WI38 (cell line): ENCODE measurements around the gene ASB2.

Experiments used
- H3K4me3 ChIP-seq: 2 replicates; pipeline ENCODE4 v1.5.1; 2011; ENCODE audit warnings: low read depth, mild to moderate bottlenecking, control low read depth, low read length
- TF ChIP-seq, protein P1 (sequence below): IDR thresholded peaks from 2 replicates; pipeline ENCODE4 v1.5.1; 2012; ENCODE audit warnings: low read depth, mild to moderate bottlenecking, control low read depth, low read length

The ASB2 gene

DNA sequence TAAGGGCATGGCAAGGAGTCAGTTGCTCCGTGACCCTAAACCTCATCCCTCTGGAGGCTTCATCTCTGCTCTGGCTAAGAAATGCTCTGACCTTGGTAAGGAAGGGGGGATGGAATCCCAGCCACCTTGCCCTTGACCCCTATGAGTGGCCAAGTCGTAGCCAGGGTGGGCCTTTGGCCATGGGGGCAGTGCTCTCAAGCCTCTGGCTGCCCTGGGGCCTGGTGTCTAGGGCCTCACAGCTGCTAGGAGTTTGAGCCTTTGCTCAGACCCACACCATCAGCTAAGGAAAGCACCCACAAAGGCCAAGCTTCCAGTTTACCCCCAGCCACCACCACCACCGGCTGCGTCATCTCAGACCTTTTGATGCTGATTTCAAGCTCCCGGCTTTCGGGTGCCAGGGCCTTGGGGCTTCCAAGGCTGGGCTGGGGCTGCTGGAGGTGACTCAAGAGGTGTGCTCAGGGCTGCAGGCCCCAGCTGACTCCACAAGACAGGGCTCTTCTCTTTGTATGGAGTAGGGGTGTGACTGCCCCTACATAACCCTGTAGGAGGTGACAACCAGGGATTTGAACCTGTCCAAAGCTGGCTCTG lies 3.7 kb downstream of the ASB2 start:
- H3K4me3 ChIP-seq = no peak overlapping the region
- TF ChIP-seq, protein P1, sequence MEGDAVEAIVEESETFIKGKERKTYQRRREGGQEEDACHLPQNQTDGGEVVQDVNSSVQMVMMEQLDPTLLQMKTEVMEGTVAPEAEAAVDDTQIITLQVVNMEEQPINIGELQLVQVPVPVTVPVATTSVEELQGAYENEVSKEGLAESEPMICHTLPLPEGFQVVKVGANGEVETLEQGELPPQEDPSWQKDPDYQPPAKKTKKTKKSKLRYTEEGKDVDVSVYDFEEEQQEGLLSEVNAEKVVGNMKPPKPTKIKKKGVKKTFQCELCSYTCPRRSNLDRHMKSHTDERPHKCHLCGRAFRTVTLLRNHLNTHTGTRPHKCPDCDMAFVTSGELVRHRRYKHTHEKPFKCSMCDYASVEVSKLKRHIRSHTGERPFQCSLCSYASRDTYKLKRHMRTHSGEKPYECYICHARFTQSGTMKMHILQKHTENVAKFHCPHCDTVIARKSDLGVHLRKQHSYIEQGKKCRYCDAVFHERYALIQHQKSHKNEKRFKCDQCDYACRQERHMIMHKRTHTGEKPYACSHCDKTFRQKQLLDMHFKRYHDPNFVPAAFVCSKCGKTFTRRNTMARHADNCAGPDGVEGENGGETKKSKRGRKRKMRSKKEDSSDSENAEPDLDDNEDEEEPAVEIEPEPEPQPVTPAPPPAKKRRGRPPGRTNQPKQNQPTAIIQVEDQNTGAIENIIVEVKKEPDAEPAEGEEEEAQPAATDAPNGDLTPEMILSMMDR = no peak

DNA sequence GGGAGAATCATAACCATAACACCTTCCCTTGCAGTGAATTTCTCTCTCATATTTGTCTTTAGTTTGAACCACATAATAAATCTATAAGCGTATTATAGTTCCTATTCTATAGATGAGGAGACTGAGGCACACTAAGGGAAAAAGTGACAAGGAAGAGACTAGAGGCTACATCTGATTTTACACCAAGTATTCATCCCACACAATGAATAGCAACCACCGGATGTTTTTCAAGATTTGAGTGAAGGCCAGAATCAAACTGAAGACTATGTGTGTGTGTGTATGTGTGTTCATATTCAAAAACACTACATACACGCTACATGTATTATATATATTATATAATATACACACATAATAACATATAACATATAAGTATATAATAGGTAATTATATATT lies 4.7 kb downstream of the ASB2 start:
- no peak overlapping the region for H3K4me3 ChIP-seq
- TF ChIP-seq, protein P1 = no peak

DNA sequence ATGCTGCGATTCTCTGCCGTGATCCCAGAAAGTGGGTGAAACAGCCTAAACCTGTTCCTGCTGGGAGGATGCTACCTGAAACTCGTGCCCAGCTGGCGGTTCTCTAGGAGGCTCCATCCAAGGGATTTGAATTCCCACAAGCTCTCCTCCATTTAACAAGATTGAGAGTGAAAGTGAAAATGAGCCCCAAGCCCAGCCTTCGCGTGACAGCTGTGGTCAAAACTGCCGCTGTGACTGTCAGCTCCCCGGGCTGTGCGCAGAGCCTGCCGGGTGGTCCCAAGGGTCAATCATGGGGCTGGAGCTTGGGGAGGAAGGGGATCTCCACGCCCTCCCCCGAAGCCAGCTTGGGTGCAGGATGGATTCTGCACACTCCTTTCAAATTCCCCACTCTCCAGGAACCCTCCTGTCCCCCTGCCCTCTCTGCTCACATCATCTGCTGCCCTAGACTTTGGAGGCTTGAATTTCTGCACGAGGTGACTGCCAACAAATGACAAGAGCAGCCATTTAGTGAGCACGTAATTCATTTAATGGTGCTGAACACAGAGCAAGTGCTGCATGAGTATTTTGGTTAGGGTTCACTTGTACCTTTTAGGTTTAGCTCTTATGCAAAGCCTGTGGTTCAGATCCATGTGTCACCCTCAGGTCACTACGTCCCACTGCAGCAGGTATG lies 5.3 kb downstream of the ASB2 start:
- peak overlapping the region; percentile 18; the same call in 1 of the 2 replicates for H3K4me3 ChIP-seq
- TF ChIP-seq, protein P1 = no peak

DNA sequence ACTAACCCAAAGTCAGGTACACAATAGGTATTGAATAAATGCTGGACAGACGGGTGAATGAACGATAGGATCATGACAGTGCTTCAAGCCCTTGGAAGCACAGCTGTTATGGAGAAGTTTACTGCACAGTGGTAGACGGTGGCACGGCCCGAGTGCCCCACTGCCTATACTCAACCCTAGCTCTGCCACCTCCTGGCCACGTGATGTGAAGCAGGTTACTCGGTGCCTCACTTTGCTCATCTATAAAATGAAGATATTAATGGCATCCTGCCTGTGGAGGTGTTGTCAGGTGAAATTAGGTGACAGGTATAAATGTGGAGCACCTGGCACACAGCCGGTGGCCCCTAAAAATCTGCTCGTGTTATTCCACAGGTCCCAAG lies 5.8 kb downstream of the ASB2 start:
- 0 out of 2 replicates have a peak overlapping the region, but pooled peaks have one; percentile 18 for H3K4me3 ChIP-seq
- TF ChIP-seq, protein P1 = no peak

DNA sequence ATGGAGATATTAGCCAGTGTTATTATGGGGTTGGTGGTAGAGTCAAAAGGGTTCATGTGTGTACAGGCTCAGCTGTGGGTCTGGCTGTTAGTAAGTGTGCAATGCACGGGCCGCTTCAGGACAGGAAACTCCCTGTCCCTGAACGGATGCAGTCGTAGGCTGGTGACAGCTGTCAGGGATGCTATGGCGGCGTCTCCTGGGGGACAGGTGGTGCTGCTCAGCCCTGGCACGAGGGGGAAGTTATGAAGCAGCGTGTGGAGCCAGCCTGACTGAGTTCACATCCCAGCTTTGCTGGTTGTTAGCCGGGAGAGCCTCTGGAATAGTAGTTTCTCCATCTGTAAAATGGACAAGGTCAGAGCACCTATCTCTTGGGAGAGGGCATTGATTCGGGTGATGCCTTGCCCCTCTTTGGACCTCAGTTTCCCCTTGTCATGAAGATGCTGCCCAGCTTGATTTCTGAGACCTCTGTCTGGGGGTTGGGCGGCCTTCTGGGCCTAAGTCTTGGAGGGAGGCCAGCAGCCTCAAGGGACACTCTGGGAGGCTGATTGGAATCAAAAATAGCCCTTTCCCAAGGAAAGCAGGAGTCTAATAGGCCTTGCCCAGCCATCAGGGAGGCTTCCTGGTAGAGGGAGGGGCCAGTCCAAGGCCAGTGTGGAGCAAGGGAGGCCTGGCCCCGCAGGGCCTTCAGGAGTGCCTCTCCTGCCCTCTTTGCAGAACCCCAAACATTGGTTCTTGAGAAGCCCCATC lies 7.1 kb downstream of the ASB2 start:
- TF ChIP-seq, protein P1 = no peak

DNA sequence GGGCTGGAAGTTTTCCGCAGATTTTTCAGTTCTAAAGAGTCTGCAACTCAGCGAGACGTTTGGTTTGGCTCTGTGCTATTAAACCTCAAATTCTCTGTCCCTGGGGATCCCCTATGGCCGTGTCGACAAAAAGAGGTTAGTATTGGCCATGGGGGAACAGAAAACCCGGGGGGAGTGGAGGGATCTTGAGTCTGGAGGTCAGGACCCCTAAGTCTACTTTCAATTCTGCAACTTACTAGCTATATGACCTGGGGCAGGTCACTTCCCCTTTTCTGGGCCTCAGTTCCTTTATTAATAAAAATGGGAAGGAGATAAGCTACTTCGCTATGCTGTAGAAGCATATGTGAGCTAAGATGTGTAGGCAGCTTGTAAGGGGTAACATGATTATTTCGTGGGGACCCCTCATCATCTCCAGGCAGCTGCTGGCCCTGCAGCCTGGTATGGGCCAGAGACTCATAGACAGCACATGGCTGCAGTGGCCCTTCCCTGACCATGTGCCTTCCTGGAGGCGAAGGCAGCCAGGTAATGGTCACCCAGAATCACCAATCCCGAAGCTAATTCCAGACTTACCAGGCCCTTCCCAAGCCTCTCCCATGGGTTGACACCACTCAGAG lies 8.6 kb downstream of the ASB2 start:
- H3K4me3 ChIP-seq = no peak overlapping the region
- TF ChIP-seq, protein P1 = no peak

More for the DNA sequence above, 7.1 kb downstream of the ASB2 start:
- H3K4me3 ChIP-seq = no peak overlapping the region

DNA sequence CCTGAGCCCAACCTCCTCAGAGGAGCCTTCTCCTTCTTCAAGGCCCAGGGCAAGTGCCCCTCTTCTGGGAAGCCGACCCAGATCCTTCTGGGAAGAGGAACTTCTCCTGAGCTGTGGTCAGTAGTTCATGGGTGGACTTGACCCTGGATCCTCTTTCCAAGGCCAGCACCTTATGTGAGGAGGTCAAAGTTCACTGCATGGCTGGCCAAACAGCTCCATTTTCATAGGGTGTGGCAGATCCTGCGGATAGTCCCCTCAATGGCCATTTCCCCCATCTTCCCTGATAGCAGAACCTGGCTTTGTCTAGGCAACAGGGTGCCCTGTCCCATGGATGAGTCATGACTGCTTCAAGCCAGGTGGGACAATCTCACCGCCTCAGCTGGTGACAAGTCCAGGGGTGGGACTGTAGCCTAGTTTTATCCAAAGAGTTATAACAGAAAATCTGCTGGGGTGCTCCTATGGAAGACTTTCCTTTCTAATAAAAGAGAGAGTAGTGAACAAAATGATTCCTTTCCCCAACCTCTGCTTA lies 10.4 kb downstream of the ASB2 start:
- no peak overlapping the region for H3K4me3 ChIP-seq
- TF ChIP-seq, protein P1 = no peak
